ENCODE results near the gene CROCC2. TPM values are rescaled to one million over a fixed set of nuclear protein-coding genes. Genes with fewer than 3 reads are reported as not detected.

Gene CROCC2
- total RNA-seq, 2 donors from 2014 or later, result not detected

GRCh38 chr2:240959214-240959940 is 53.2 kb downstream of the CROCC2 start:
- ATAC-seq, result no peak

GRCh38 chr2:240959941-240960308 is 53.8 kb downstream of the CROCC2 start:
- Mint-ChIP-seq H3K9me3 (no peaks in the 10 kb centered on the region), H3K4me1 (ENCODE audit: low read depth in 2 of 2) (no peaks in the 10 kb centered on the region)

More at GRCh38 chr2:240959214-240959940, 53.2 kb downstream of the CROCC2 start:
- no peaks in the 10 kb centered on the region for H3K4me1 Mint-ChIP-seq (ENCODE audit: low read depth in 2 of 2)
- no peak overlapping the region for H3K27ac Mint-ChIP-seq
- peaks cover 0 to 2% of the 10 kb centered on the region in 2 donors for H3K27me3 Mint-ChIP-seq
- H3K4me3 Mint-ChIP-seq, result no peak overlapping the region
- no peak for DNase-seq (ENCODE audit: low spot score)
- H3K36me3 Mint-ChIP-seq, result no peaks in the 10 kb centered on the region
- no peaks in the 10 kb centered on the region for H3K9me3 Mint-ChIP-seq

GRCh38 chr2:240960309-240960970 is 54.3 kb downstream of the CROCC2 start:
- no peaks in the 10 kb centered on the region for H3K9me3 Mint-ChIP-seq
- no peaks in the 10 kb centered on the region for H3K36me3 Mint-ChIP-seq
- H3K27ac Mint-ChIP-seq, result no peak overlapping the region
- DNase-seq (ENCODE audit: low spot score) (peak; percentile 28), ATAC-seq (no peak)
- no peaks in the 10 kb centered on the region for H3K4me1 Mint-ChIP-seq (ENCODE audit: low read depth in 2 of 2)
- H3K27me3 Mint-ChIP-seq, result peaks cover 0 to 2% of the 10 kb centered on the region in 2 donors
- no peak overlapping the region for H3K4me3 Mint-ChIP-seq

More at GRCh38 chr2:240959941-240960308, 53.8 kb downstream of the CROCC2 start:
- ATAC-seq (no peak), DNase-seq (ENCODE audit: low spot score) (peak; percentile 57)
- no peak overlapping the region for H3K4me3 Mint-ChIP-seq
- peaks cover 0 to 2% of the 10 kb centered on the region in 2 donors for H3K27me3 Mint-ChIP-seq
- no peaks in the 10 kb centered on the region for H3K36me3 Mint-ChIP-seq
- H3K27ac Mint-ChIP-seq, result no peak overlapping the region

- no peak overlapping the region for H3K4me3 Mint-ChIP-seq
- no peak overlapping the region for H3K27ac Mint-ChIP-seq
- no peaks in the 10 kb centered on the region for H3K36me3 Mint-ChIP-seq
- H3K9me3 Mint-ChIP-seq, result no peaks in the 10 kb centered on the region
- H3K27me3 Mint-ChIP-seq, result peaks cover 0 to 2% of the 10 kb centered on the region in 2 donors
- ATAC-seq (no peak), DNase-seq (ENCODE audit: low spot score) (no peak)
- H3K4me1 Mint-ChIP-seq (ENCODE audit: low read depth in 2 of 2), result no peaks in the 10 kb centered on the region
These were observed 55.1 kb downstream of the CROCC2 start for GRCh38 chr2:240960971-240961876.

- peaks cover 0 to 2% of the 10 kb centered on the region in 2 donors for H3K27me3 Mint-ChIP-seq
- H3K27ac Mint-ChIP-seq, result no peak overlapping the region
- DNase-seq (ENCODE audit: low spot score) (no peak), ATAC-seq (no peak)
- H3K4me3 Mint-ChIP-seq, result no peak overlapping the region
- H3K4me1 Mint-ChIP-seq (ENCODE audit: low read depth in 2 of 2), result no peaks in the 10 kb centered on the region
- no peaks in the 10 kb centered on the region for H3K9me3 Mint-ChIP-seq
- no peaks in the 10 kb centered on the region for H3K36me3 Mint-ChIP-seq
These were observed 55.8 kb downstream of the CROCC2 start for GRCh38 chr2:240961910-240962299.

- DNase-seq (ENCODE audit: low spot score) (no peak), ATAC-seq (no peak)
- H3K36me3 Mint-ChIP-seq, result no peaks in the 10 kb centered on the region
- peaks cover 0 to 2% of the 10 kb centered on the region in 2 donors for H3K27me3 Mint-ChIP-seq
- H3K9me3 Mint-ChIP-seq, result no peaks in the 10 kb centered on the region
- H3K4me3 Mint-ChIP-seq, result no peak overlapping the region
- no peaks in the 10 kb centered on the region for H3K4me1 Mint-ChIP-seq (ENCODE audit: low read depth in 2 of 2)
- H3K27ac Mint-ChIP-seq, result no peak overlapping the region
These were observed 56.3 kb downstream of the CROCC2 start for GRCh38 chr2:240962300-240963064.

- no peaks in the 10 kb centered on the region for H3K4me1 Mint-ChIP-seq (ENCODE audit: low read depth in 2 of 2)
These were observed 57.1 kb downstream of the CROCC2 start for GRCh38 chr2:240963065-240963867.

GRCh38 chr2:240963868-240964703 is 58.0 kb downstream of the CROCC2 start:
- DNase-seq (ENCODE audit: low spot score), result peak; percentile 51
- Mint-ChIP-seq H3K27ac (no peak overlapping the region), H3K4me1 (ENCODE audit: low read depth in 2 of 2) (no peaks in the 10 kb centered on the region), H3K36me3 (no peaks in the 10 kb centered on the region), H3K27me3 (peaks cover 0 to 2% of the 10 kb centered on the region in 2 donors), H3K4me3 (no peak overlapping the region), H3K9me3 (no peaks in the 10 kb centered on the region)
- peak in 1 of 2 donors; percentile 34 for ATAC-seq

More at GRCh38 chr2:240963065-240963867, 57.1 kb downstream of the CROCC2 start:
- Mint-ChIP-seq H3K4me3 (no peak overlapping the region), H3K27ac (no peak overlapping the region), H3K9me3 (no peaks in the 10 kb centered on the region), H3K36me3 (no peaks in the 10 kb centered on the region), H3K27me3 (peaks cover 0 to 2% of the 10 kb centered on the region in 2 donors)
- no peak for ATAC-seq
- DNase-seq (ENCODE audit: low spot score), result peak; percentile 53

- Mint-ChIP-seq H3K27ac (no peak overlapping the region), H3K4me3 (no peak overlapping the region), H3K36me3 (no peaks in the 10 kb centered on the region), H3K27me3 (peaks cover 0 to 2% of the 10 kb centered on the region in 2 donors), H3K4me1 (ENCODE audit: low read depth in 2 of 2) (no peaks in the 10 kb centered on the region), H3K9me3 (no peaks in the 10 kb centered on the region)
- ATAC-seq, result no peak
- peak; percentile 59 for DNase-seq (ENCODE audit: low spot score)
These were observed 58.7 kb downstream of the CROCC2 start for GRCh38 chr2:240964704-240965295.

GRCh38 chr2:240965296-240965904 is 59.3 kb downstream of the CROCC2 start:
- ATAC-seq (no peak), DNase-seq (ENCODE audit: low spot score) (peak; percentile 54)
- H3K27me3 Mint-ChIP-seq, result no peaks in the 10 kb centered on the region
- H3K9me3 Mint-ChIP-seq, result no peaks in the 10 kb centered on the region
- H3K36me3 Mint-ChIP-seq, result no peaks in the 10 kb centered on the region
- H3K27ac Mint-ChIP-seq, result no peak overlapping the region
- H3K4me1 Mint-ChIP-seq (ENCODE audit: low read depth in 2 of 2), result no peaks in the 10 kb centered on the region
- H3K4me3 Mint-ChIP-seq, result no peak overlapping the region

- no peak overlapping the region for H3K4me3 Mint-ChIP-seq
- no peaks in the 10 kb centered on the region for H3K4me1 Mint-ChIP-seq (ENCODE audit: low read depth in 2 of 2)
- H3K27me3 Mint-ChIP-seq, result no peaks in the 10 kb centered on the region
- no peaks in the 10 kb centered on the region for H3K9me3 Mint-ChIP-seq
- no peak for ATAC-seq
- DNase-seq (ENCODE audit: low spot score), result peak; percentile 58
- H3K36me3 Mint-ChIP-seq, result no peaks in the 10 kb centered on the region
- H3K27ac Mint-ChIP-seq, result no peak overlapping the region
These were observed 59.8 kb downstream of the CROCC2 start for GRCh38 chr2:240965905-240966456.
